ENCODE measurements around the gene CETP.

The CETP gene

GRCh38 chr16:56936491-56936890 is 25.3 kb upstream of the CETP start:
- 93 to 100% methylated on average over 2 to 4 of the region's 5 CpGs for WGBS, 2 experiments (ENCODE audit: insufficient coverage in 2 of 2)
- no peaks in the 10 kb centered on the region for H3K4me1 ChIP-seq (ENCODE audit: control insufficient read depth, insufficient read depth, low read length, poor library complexity, severe bottlenecking)
- H3K9me3 ChIP-seq (ENCODE audit: control insufficient read depth, low read length), result no peaks in the 10 kb centered on the region
- H3K36me3 ChIP-seq (ENCODE audit: control insufficient read depth, insufficient read depth, low read length), result peaks cover 77% of the 10 kb centered on the region
- no peak overlapping the region for H3K27ac ChIP-seq (ENCODE audit: low read depth, low read length, severe bottlenecking)
- no peak overlapping the region for H3K4me3 ChIP-seq (ENCODE audit: extremely low read depth, insufficient read depth, low read length, poor library complexity, severe bottlenecking)

- H3K4me3 ChIP-seq (ENCODE audit: extremely low read depth, insufficient read depth, low read length, poor library complexity, severe bottlenecking), result no peak overlapping the region
Measured at GRCh38 chr16:56936950-56937349, 24.8 kb upstream of the CETP start.

GRCh38 chr16:56938664-56939513 is 22.9 kb upstream of the CETP start:
- WGBS, 2 experiments (ENCODE audit: insufficient coverage in 2 of 2), result 88 to 99% methylated on average over 4 to 6 of the region's 8 CpGs
- Histone ChIP-seq H3K9me3 (ENCODE audit: control insufficient read depth, low read length) (no peaks in the 10 kb centered on the region), H3K36me3 (ENCODE audit: control insufficient read depth, insufficient read depth, low read length) (peaks cover 96% of the 10 kb centered on the region), H3K27ac (ENCODE audit: low read depth, low read length, severe bottlenecking) (no peak overlapping the region), H3K4me3 (ENCODE audit: extremely low read depth, insufficient read depth, low read length, poor library complexity, severe bottlenecking) (no peak overlapping the region), H3K4me1 (ENCODE audit: control insufficient read depth, insufficient read depth, low read length, poor library complexity, severe bottlenecking) (no peaks in the 10 kb centered on the region)

More at GRCh38 chr16:56936950-56937349, 24.8 kb upstream of the CETP start:
- H3K36me3 ChIP-seq (ENCODE audit: control insufficient read depth, insufficient read depth, low read length), result peaks cover 81% of the 10 kb centered on the region
- no peaks in the 10 kb centered on the region for H3K4me1 ChIP-seq (ENCODE audit: control insufficient read depth, insufficient read depth, low read length, poor library complexity, severe bottlenecking)
- WGBS, 2 experiments (ENCODE audit: insufficient coverage in 2 of 2), result 93 to 99% methylated on average over 4 of the region's 5 CpGs
- H3K27ac ChIP-seq (ENCODE audit: low read depth, low read length, severe bottlenecking), result no peak overlapping the region
- H3K9me3 ChIP-seq (ENCODE audit: control insufficient read depth, low read length), result no peaks in the 10 kb centered on the region

- H3K27ac ChIP-seq (ENCODE audit: low read depth, low read length, severe bottlenecking), result no peak overlapping the region
- peaks cover 97% of the 10 kb centered on the region for H3K36me3 ChIP-seq (ENCODE audit: control insufficient read depth, insufficient read depth, low read length)
- no peak overlapping the region for H3K4me3 ChIP-seq (ENCODE audit: extremely low read depth, insufficient read depth, low read length, poor library complexity, severe bottlenecking)
- WGBS, 2 experiments (ENCODE audit: insufficient coverage in 2 of 2), result 96 to 100% methylated on average over 2 to 4 of the region's 4 CpGs
- no peaks in the 10 kb centered on the region for H3K9me3 ChIP-seq (ENCODE audit: control insufficient read depth, low read length)
- H3K4me1 ChIP-seq (ENCODE audit: control insufficient read depth, insufficient read depth, low read length, poor library complexity, severe bottlenecking), result no peaks in the 10 kb centered on the region
Measured at GRCh38 chr16:56939801-56940200, 21.9 kb upstream of the CETP start.

- Histone ChIP-seq H3K27ac (ENCODE audit: low read depth, low read length, severe bottlenecking) (no peak overlapping the region), H3K36me3 (ENCODE audit: control insufficient read depth, insufficient read depth, low read length) (peaks cover 96% of the 10 kb centered on the region), H3K4me1 (ENCODE audit: control insufficient read depth, insufficient read depth, low read length, poor library complexity, severe bottlenecking) (no peaks in the 10 kb centered on the region), H3K4me3 (ENCODE audit: extremely low read depth, insufficient read depth, low read length, poor library complexity, severe bottlenecking) (no peak overlapping the region), H3K9me3 (ENCODE audit: control insufficient read depth, low read length) (no peaks in the 10 kb centered on the region)
- WGBS, 2 experiments (ENCODE audit: insufficient coverage in 2 of 2), result 100% methylated on average over 1 of the region's 2 CpGs; no CpG with 5 or more reads in 1 of the 2 experiments
Measured at GRCh38 chr16:56941092-56941491, 20.7 kb upstream of the CETP start.

GRCh38 chr16:56941856-56942331 is 19.9 kb upstream of the CETP start:
- Histone ChIP-seq H3K4me3 (ENCODE audit: extremely low read depth, insufficient read depth, low read length, poor library complexity, severe bottlenecking) (no peak overlapping the region), H3K27ac (ENCODE audit: low read depth, low read length, severe bottlenecking) (no peak overlapping the region), H3K4me1 (ENCODE audit: control insufficient read depth, insufficient read depth, low read length, poor library complexity, severe bottlenecking) (no peaks in the 10 kb centered on the region), H3K9me3 (ENCODE audit: control insufficient read depth, low read length) (no peaks in the 10 kb centered on the region), H3K36me3 (ENCODE audit: control insufficient read depth, insufficient read depth, low read length) (peaks cover 96% of the 10 kb centered on the region)
- WGBS, 2 experiments (ENCODE audit: insufficient coverage in 2 of 2), result 93 to 94% methylated on average over 5 to 8 of the region's 9 CpGs

- Histone ChIP-seq H3K36me3 (ENCODE audit: control insufficient read depth, insufficient read depth, low read length) (peaks cover 78% of the 10 kb centered on the region), H3K9me3 (ENCODE audit: control insufficient read depth, low read length) (no peaks in the 10 kb centered on the region), H3K4me3 (ENCODE audit: extremely low read depth, insufficient read depth, low read length, poor library complexity, severe bottlenecking) (no peak overlapping the region), H3K4me1 (ENCODE audit: control insufficient read depth, insufficient read depth, low read length, poor library complexity, severe bottlenecking) (no peaks in the 10 kb centered on the region), H3K27ac (ENCODE audit: low read depth, low read length, severe bottlenecking) (no peak overlapping the region)
- WGBS, 2 experiments (ENCODE audit: insufficient coverage in 2 of 2), result 98% methylated on average over 4 of the region's 6 CpGs
Measured at GRCh38 chr16:56943761-56944375, 17.9 kb upstream of the CETP start.

GRCh38 chr16:56944954-56945839 is 16.6 kb upstream of the CETP start:
- peaks cover 65% of the 10 kb centered on the region for H3K36me3 ChIP-seq (ENCODE audit: control insufficient read depth, insufficient read depth, low read length)
- no peaks in the 10 kb centered on the region for H3K9me3 ChIP-seq (ENCODE audit: control insufficient read depth, low read length)
- 67 to 100% methylated on average over 1 of the region's 2 CpGs for WGBS, 2 experiments (ENCODE audit: insufficient coverage in 2 of 2)
- no peak overlapping the region for H3K4me3 ChIP-seq (ENCODE audit: extremely low read depth, insufficient read depth, low read length, poor library complexity, severe bottlenecking)
- H3K27ac ChIP-seq (ENCODE audit: low read depth, low read length, severe bottlenecking), result no peak overlapping the region
- H3K4me1 ChIP-seq (ENCODE audit: control insufficient read depth, insufficient read depth, low read length, poor library complexity, severe bottlenecking), result no peaks in the 10 kb centered on the region

- H3K4me1 ChIP-seq (ENCODE audit: control insufficient read depth, insufficient read depth, low read length, poor library complexity, severe bottlenecking), result no peaks in the 10 kb centered on the region
- no peaks in the 10 kb centered on the region for H3K9me3 ChIP-seq (ENCODE audit: control insufficient read depth, low read length)
- H3K36me3 ChIP-seq (ENCODE audit: control insufficient read depth, insufficient read depth, low read length), result peaks cover 57% of the 10 kb centered on the region
- 93 to 97% methylated on average over 5 to 8 of the region's 12 CpGs for WGBS, 2 experiments (ENCODE audit: insufficient coverage in 2 of 2)
- no peak overlapping the region for H3K27ac ChIP-seq (ENCODE audit: low read depth, low read length, severe bottlenecking)
- no peak overlapping the region for H3K4me3 ChIP-seq (ENCODE audit: extremely low read depth, insufficient read depth, low read length, poor library complexity, severe bottlenecking)
Measured at GRCh38 chr16:56945847-56946527, 15.8 kb upstream of the CETP start.
